ENCODE results near the gene NR2F1-AS1. TPM values are rescaled to one million over a fixed set of nuclear protein-coding genes. Genes with fewer than 3 reads are reported as not detected.

The NR2F1-AS1 gene
- polyA plus RNA-seq, 3 donors, result not detected

GRCh38 chr5:93395971-93396379, 185.0 kb downstream of the NR2F1-AS1 start:
- no CpG with 5 or more reads among the region's 1 CpG for WGBS (ENCODE audit: insufficient coverage)
- Mint-ChIP-seq H3K4me1 (no peaks in the 10 kb centered on the region), H3K9me3 (peaks cover 8 to 28% (median 20%) of the 10 kb centered on the region in 7 donors), H3K27ac (no peak overlapping the region), H3K4me3 (no peak overlapping the region), H3K36me3 (no peaks in the 10 kb centered on the region), H3K27me3 (ENCODE audit: low read depth in 3 of 3) (no peaks in the 10 kb centered on the region)
- Histone ChIP-seq H3K4me3 (replicated peaks in 1 of 3; ENCODE audit: low read depth in 2 of 3, low read length in 3 of 3) (no peak overlapping the region), H3K27ac (ENCODE audit: low read depth in 1 of 2, low read length in 2 of 2) (no peak overlapping the region), H4K20me1 (ENCODE audit: insufficient read depth, low read length) (no peaks in the 10 kb centered on the region), H3K4me2 (replicated peaks; ENCODE audit: extremely low read depth, low read length, poor library complexity, severe bottlenecking) (no peak overlapping the region), H3K9ac (ENCODE audit: insufficient read depth, low read length, poor library complexity, severe bottlenecking) (no peak overlapping the region), H3K4me1 (ENCODE audit: control insufficient read depth in 1 of 2, insufficient read depth in 2 of 2, low read length in 2 of 2) (no peaks in the 10 kb centered on the region), H3K27me3 (ENCODE audit: control insufficient read depth in 2 of 2, insufficient read depth in 2 of 2, low read length in 2 of 2) (no peaks in the 10 kb centered on the region), H3K36me3 (replicated peaks in 1 of 2; ENCODE audit: control insufficient read depth in 1 of 2, insufficient read depth in 2 of 2, low read length in 2 of 2) (no peaks in the 10 kb centered on the region), H2AFZ (ENCODE audit: insufficient read depth, low read depth, low read length, poor library complexity, severe bottlenecking) (no peak overlapping the region), H3K9me3 (replicated peaks in 1 of 2; ENCODE audit: control insufficient read depth in 1 of 2, insufficient read depth in 1 of 2, low read length in 2 of 2) (peaks cover 19 to 31% of the 10 kb centered on the region in 2 donors), H3K79me2 (ENCODE audit: insufficient read depth, low read length) (no peaks in the 10 kb centered on the region)
- no peak for DNase-seq
- TF ChIP-seq CTCF (IDR thresholded peaks at IDR 0.05), result no peak
- intact Hi-C loops (cut with micrococcal nuclease), result no loop called here

GRCh38 chr5:93395010-93395409, 186.0 kb downstream of the NR2F1-AS1 start:
- peaks cover 6 to 28% (median 19%) of the 10 kb centered on the region in 7 donors for H3K9me3 Mint-ChIP-seq
- no peaks in the 10 kb centered on the region for H3K27me3 ChIP-seq (ENCODE audit: control insufficient read depth in 2 of 2, insufficient read depth in 2 of 2, low read length in 2 of 2)
- H3K4me3 Mint-ChIP-seq, result no peak overlapping the region
- no peaks in the 10 kb centered on the region for H3K36me3 Mint-ChIP-seq
- peaks cover 19 to 31% of the 10 kb centered on the region in 2 donors for H3K9me3 ChIP-seq (replicated peaks in 1 of 2; ENCODE audit: control insufficient read depth in 1 of 2, insufficient read depth in 1 of 2, low read length in 2 of 2)
- H3K9ac ChIP-seq (ENCODE audit: insufficient read depth, low read length, poor library complexity, severe bottlenecking), result no peak overlapping the region
- no peak for TF ChIP-seq CTCF (IDR thresholded peaks at IDR 0.05)
- H3K4me2 ChIP-seq (replicated peaks; ENCODE audit: extremely low read depth, low read length, poor library complexity, severe bottlenecking), result no peak overlapping the region
- H2AFZ ChIP-seq (ENCODE audit: insufficient read depth, low read depth, low read length, poor library complexity, severe bottlenecking), result no peak overlapping the region
- no peak overlapping the region for H3K4me3 ChIP-seq (replicated peaks in 1 of 3; ENCODE audit: low read depth in 2 of 3, low read length in 3 of 3)
- whole genome bisulfite sequencing (ENCODE audit: insufficient coverage), result no CpG with 5 or more reads among the region's 1 CpG
- no peaks in the 10 kb centered on the region for H3K4me1 ChIP-seq (ENCODE audit: control insufficient read depth in 1 of 2, insufficient read depth in 2 of 2, low read length in 2 of 2)
- H3K4me1 Mint-ChIP-seq, result no peaks in the 10 kb centered on the region
- no peak overlapping the region for H3K27ac ChIP-seq (ENCODE audit: low read depth in 1 of 2, low read length in 2 of 2)
- H4K20me1 ChIP-seq (ENCODE audit: insufficient read depth, low read length), result no peaks in the 10 kb centered on the region
- no peak overlapping the region for H3K27ac Mint-ChIP-seq
- H3K79me2 ChIP-seq (ENCODE audit: insufficient read depth, low read length), result no peaks in the 10 kb centered on the region
- no peaks in the 10 kb centered on the region for H3K27me3 Mint-ChIP-seq (ENCODE audit: low read depth in 3 of 3)
- DNase-seq, result no peak
- H3K36me3 ChIP-seq (replicated peaks in 1 of 2; ENCODE audit: control insufficient read depth in 1 of 2, insufficient read depth in 2 of 2, low read length in 2 of 2), result no peaks in the 10 kb centered on the region
- intact Hi-C loops (cut with micrococcal nuclease), result no loop called here
